Uterus (tissue), 4 donors: ENCODE measurements around the gene ZC3H12D. TPM values are rescaled to one million over a fixed set of nuclear protein-coding genes. Genes with fewer than 3 reads are reported as not detected.

Experiments used
- DNase-seq, 2 donors: peaks; one replicate each; pipeline ENCODE4 v3.0.0-alpha.2; 2019 to 2020
- H3K27ac ChIP-seq, 2 donors: fragments of 200-600 bp; sonication (generic); 1 replicate in 1 of 2; 2 replicates in 1 of 2; pipeline ENCODE4 v1.5.1; 2016 to 2018
- H3K27me3 ChIP-seq, 2 donors: fragments of 200-600 bp; sonication (generic); one replicate each; pipeline ENCODE4 v1.5.1; 2018 to 2019; ENCODE audit warnings: control low read depth in 1 of 2
- H3K36me3 ChIP-seq, 2 donors: fragments of 200-600 bp; sonication (generic); one replicate each; pipeline ENCODE4 v1.5.1; 2019; ENCODE audit warnings: control low read depth in 1 of 2
- H3K4me1 ChIP-seq, 2 donors: fragments of 200-600 bp; sonication (generic); one replicate each; pipeline ENCODE4 v1.5.1; 2018 to 2019; ENCODE audit warnings: control low read depth in 1 of 2
- H3K4me3 ChIP-seq, 2 donors: fragments of 200-600 bp; sonication (generic); 1 replicate in 1 of 2; 2 replicates in 1 of 2; pipeline ENCODE4 v1.5.1; 2018 to 2019; ENCODE audit warnings: mild to moderate bottlenecking in 1 of 2
- H3K9me3 ChIP-seq, 2 donors: fragments of 200-600 bp; sonication (generic); one replicate each; pipeline ENCODE4 v1.5.1; 2019; ENCODE audit warnings: control low read depth in 1 of 2
- POLR2A ChIP-seq, 2 donors: fragments of 450-650 bp; IDR thresholded peaks; one replicate each; pipeline ENCODE4 v1.6.1; 2016; ENCODE audit warnings: antibody characterized with exemption in 2 of 2, mild to moderate bottlenecking in 1 of 2, moderate library complexity in 1 of 2
- intact Hi-C: fragments of 100-400 bp; cut with DNase I; formaldehyde crosslinking; loops from one replicate; pipeline ENCODE4 v1.15.1; 2023; ENCODE audit warnings: low total_unique reads
- total RNA-seq, 4 donors: library from RNA; depleted of rRNA in 3 of 4; stranded (reverse); fragments of >200 nt in 3 of 4; gene quantifications; one replicate each; pipeline versions ENCODE4 v1.1.0 to v1.2.4, GENCODE V29; 2014 to 2023
- TF ChIP-seq, protein P1 (sequence below), 4 experiments: fragments of 200-600 bp in 2 of 4; fragments of 450-650 bp in 2 of 4; sonication (generic) in 2 of 4; IDR thresholded peaks; one replicate each; pipeline ENCODE4 v1.5.1; 2016 to 2019; ENCODE audit warnings: antibody characterized with exemption in 4 of 4, mild to moderate bottlenecking in 2 of 4, moderate library complexity in 1 of 4
- donor health status: DM: yes; HTN: yes; CAD: no.

Gene ZC3H12D
- total RNA-seq, 4 donors from 2014 or later: 0.26 to 1.7 (median 0.40) TPM; not detected in 1

DNA sequence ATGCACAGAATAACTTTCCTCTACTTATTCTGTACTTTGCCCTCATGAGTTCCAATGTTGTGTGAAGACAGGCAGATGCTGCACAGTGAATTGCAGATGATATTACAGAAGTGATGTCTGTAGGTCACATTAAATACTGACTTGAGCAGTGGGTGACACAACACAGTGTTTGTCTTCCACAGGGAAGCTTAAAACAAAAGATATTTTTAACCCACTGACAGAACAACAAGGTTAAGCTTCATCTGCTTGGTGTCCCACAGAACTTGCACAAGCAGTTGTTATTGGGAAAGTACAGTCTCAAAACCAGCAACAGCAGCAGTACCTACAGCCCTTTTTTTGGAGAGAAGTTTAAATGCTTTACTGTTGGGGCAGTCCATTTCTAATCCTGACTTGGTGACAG is 74.3 kb downstream of the ZC3H12D start:
- no peak for TF ChIP-seq POLR2A (IDR thresholded peaks at IDR 0.05)
- TF ChIP-seq, protein P1, sequence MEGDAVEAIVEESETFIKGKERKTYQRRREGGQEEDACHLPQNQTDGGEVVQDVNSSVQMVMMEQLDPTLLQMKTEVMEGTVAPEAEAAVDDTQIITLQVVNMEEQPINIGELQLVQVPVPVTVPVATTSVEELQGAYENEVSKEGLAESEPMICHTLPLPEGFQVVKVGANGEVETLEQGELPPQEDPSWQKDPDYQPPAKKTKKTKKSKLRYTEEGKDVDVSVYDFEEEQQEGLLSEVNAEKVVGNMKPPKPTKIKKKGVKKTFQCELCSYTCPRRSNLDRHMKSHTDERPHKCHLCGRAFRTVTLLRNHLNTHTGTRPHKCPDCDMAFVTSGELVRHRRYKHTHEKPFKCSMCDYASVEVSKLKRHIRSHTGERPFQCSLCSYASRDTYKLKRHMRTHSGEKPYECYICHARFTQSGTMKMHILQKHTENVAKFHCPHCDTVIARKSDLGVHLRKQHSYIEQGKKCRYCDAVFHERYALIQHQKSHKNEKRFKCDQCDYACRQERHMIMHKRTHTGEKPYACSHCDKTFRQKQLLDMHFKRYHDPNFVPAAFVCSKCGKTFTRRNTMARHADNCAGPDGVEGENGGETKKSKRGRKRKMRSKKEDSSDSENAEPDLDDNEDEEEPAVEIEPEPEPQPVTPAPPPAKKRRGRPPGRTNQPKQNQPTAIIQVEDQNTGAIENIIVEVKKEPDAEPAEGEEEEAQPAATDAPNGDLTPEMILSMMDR (IDR thresholded peaks at IDR 0.05): no peak
- Histone ChIP-seq H3K4me1 (no peaks in the 10 kb centered on the region), H3K4me3 (no peak overlapping the region), H3K36me3 (no peaks in the 10 kb centered on the region), H3K27me3 (no peaks in the 10 kb centered on the region), H3K27ac (no peak overlapping the region), H3K9me3 (no peaks in the 10 kb centered on the region)
- intact Hi-C loops: no loop called here
- no peak for DNase-seq

DNA sequence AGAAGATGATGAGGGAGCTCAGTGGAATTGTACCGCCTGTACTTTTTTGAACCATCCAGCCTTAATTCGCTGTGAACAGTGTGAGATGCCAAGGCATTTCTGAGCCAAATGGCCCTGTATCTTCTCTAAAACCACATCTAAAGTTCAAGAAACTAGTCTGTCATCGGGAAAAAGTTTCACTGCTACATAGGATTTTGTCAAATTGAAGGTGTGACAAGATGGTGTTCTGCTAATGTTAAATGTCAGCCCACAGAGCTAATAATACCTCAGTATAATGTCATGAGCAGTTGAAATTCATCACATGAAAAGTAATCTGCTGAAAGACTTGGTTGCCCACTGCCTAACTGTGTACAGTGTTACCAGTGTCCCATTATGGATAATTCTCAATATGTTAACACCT is 75.2 kb downstream of the ZC3H12D start:
- intact Hi-C loops: no loop called here
- no peak for TF ChIP-seq POLR2A (IDR thresholded peaks at IDR 0.05)
- H3K4me3 ChIP-seq: no peak overlapping the region
- no peak overlapping the region for H3K27ac ChIP-seq
- H3K27me3 ChIP-seq: no peaks in the 10 kb centered on the region
- H3K9me3 ChIP-seq: no peaks in the 10 kb centered on the region
- no peaks in the 10 kb centered on the region for H3K36me3 ChIP-seq
- H3K4me1 ChIP-seq: no peaks in the 10 kb centered on the region
- no peak for DNase-seq

DNA sequence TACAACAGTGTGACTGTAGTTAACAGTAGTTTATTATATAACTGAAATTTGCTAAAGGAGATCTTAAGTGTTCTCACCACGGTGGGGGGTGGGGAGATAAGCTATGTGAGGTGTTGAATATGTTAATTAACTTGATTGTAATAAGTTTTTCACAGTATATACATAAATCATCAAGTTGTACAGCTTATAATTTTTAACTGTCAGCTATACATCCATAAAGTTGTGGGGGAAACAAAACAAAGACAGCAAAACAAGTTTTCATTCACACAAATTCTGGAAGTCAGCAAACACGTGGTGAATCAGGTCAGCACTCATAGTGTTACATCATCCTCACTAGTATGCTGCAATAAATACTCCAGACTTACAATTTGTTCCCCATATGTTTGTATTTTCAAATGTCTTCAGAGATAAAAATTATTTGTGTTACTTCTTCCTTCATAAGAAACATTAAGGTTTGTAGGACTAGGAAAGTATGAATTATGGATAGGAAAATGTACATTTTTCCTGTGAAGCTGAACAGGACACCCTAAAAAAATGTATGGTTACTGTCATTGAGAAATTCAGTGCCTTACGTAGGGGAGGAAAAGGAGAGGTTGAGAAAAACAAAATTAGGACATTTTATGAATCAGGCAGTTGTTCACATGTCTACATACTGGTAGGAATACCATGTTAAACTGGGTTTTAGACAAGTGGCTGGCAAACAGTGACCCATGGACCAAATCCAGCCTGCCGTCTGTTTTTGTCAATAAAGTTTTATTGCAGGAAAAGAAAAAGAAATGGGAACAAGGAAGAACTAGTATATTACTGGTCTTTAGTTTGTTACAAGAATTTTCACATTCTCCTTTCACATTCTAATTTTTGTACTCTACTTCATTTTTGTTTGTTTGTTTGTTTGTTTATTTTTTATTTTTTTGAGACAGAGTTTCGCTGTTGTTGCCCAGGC is 78.7 kb downstream of the ZC3H12D start:
- no peaks in the 10 kb centered on the region for H3K27me3 ChIP-seq
- DNase-seq: no peak
- H3K27ac ChIP-seq: no peak overlapping the region
- TF ChIP-seq POLR2A (IDR thresholded peaks at IDR 0.05): no peak
- TF ChIP-seq, protein P1 (IDR thresholded peaks at IDR 0.05): no peak
- H3K36me3 ChIP-seq: no peaks in the 10 kb centered on the region
- no peak overlapping the region for H3K4me3 ChIP-seq
- intact Hi-C loops: no loop called here
- no peaks in the 10 kb centered on the region for H3K9me3 ChIP-seq
- H3K4me1 ChIP-seq: no peaks in the 10 kb centered on the region

DNA sequence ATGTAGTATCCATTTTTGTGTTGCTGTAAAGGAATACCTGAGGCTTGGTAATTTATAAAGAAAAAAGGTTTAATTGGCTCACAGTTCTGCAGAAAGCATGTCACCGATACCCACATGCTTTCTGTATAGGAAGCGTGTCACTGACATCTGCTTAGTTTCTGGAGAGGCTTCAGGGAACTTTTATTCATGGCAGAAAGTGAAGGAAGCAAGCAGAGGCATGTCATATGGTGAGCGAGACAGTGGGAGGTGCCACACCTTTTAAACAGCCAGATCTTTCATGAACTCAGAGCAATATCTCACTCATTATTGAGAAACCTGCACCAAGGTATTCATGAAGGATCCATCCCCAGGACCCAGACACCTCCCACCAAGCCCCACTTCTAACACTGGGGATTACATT is 81.3 kb downstream of the ZC3H12D start:
- Histone ChIP-seq H3K36me3 (no peaks in the 10 kb centered on the region), H3K9me3 (no peaks in the 10 kb centered on the region), H3K27me3 (no peaks in the 10 kb centered on the region), H3K4me1 (no peaks in the 10 kb centered on the region), H3K4me3 (no peak overlapping the region), H3K27ac (no peak overlapping the region)
- TF ChIP-seq POLR2A (IDR thresholded peaks at IDR 0.05): no peak
- TF ChIP-seq, protein P1 (IDR thresholded peaks at IDR 0.05): no peak
- DNase-seq: no peak
- intact Hi-C loops: no loop called here

DNA sequence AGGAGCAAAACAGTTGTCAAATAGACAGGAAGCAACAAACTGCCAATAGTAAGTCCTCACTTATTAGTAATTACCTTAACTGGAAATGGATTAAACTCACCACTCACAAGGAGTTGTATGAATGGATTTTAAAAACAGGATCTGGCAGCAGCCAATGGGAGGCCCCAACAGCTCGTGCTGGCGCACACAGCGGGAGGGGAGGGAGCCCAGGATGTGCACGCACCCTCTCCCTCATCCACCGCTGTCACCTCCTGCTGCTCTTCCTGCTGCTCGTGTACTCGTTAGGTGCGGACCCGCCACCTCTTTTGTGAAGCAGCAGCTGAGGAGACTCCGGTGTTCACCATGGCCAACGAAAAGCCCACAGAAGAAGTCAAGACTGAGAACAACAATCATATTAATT is 84.8 kb downstream of the ZC3H12D start, which contains the start of gene SUMO4:
SUMO4 (plus strand) TSS at position 213 of the 400 bp plus-strand sequence; CDS start at position 343, 130 bp downstream.
- TF ChIP-seq POLR2A (IDR thresholded peaks at IDR 0.05): no peak
- TF ChIP-seq, protein P1 (IDR thresholded peaks at IDR 0.05): no peak
- no peak for DNase-seq
- Histone ChIP-seq H3K27ac (no peak within 1 kb of the TSS), H3K36me3 (no peaks in the 10 kb centered on the region), H3K27me3 (no peaks in the 10 kb centered on the region), H3K9me3 (no peaks in the 10 kb centered on the region), H3K4me3 (no peak within 1 kb of the TSS), H3K4me1 (no peaks in the 10 kb centered on the region)
- intact Hi-C loops: no loop called here
